Measurements from ENCODE around the gene MZT2A. TPM values are rescaled to one million over a fixed set of nuclear protein-coding genes. Genes with fewer than 3 reads are reported as not detected.
"Not testable (repeated sequence)": the region's sequence is repeated elsewhere in the genome, so short reads cannot be mapped to it uniquely, and the experiment has no call there.

Gene MZT2A
- total RNA-seq, 2 experiments from 2014 or later, result 233 to 253 TPM

GRCh38 chr2:131516011-131516410 is 23.8 kb upstream of the MZT2A start:
- H3K27ac Mint-ChIP-seq, result no peak overlapping the region
- peaks cover 9% of the 10 kb centered on the region for H3K36me3 Mint-ChIP-seq
- H3K9me3 Mint-ChIP-seq, result no peaks in the 10 kb centered on the region
- ATAC-seq (ENCODE audit: low read depth) (no peak), DNase-seq (no peak)
- POLR2A ChIA-PET, result no interaction called here
- no peak overlapping the region for H3K4me3 Mint-ChIP-seq
- no peaks in the 10 kb centered on the region for H3K27me3 Mint-ChIP-seq
- H3K4me1 Mint-ChIP-seq, result peaks cover 12% of the 10 kb centered on the region

- H3K27ac Mint-ChIP-seq; H3K36me3 Mint-ChIP-seq; ATAC-seq (ENCODE audit: low read depth); POLR2A ChIA-PET; DNase-seq; H3K9me3 Mint-ChIP-seq; H3K27me3 Mint-ChIP-seq; H3K4me3 Mint-ChIP-seq: not testable (repeated sequence)
- H3K4me1 Mint-ChIP-seq, result peaks cover 12% of the 10 kb centered on the region
Measured at GRCh38 chr2:131515235-131515634, 23.0 kb upstream of the MZT2A start.

GRCh38 chr2:131514408-131515166 is 22.4 kb upstream of the MZT2A start:
- H3K36me3 Mint-ChIP-seq, result not testable (repeated sequence)

GRCh38 chr2:131511969-131512870 is 20.0 kb upstream of the MZT2A start:
- H3K27ac Mint-ChIP-seq, result peak overlapping the region; percentile 45
- POLR2A ChIA-PET; DNase-seq; H3K4me3 Mint-ChIP-seq; H3K36me3 Mint-ChIP-seq; ATAC-seq (ENCODE audit: low read depth); H3K27me3 Mint-ChIP-seq; H3K9me3 Mint-ChIP-seq: not testable (repeated sequence)
- H3K4me1 Mint-ChIP-seq, result peaks cover 12% of the 10 kb centered on the region

More at GRCh38 chr2:131514408-131515166, 22.4 kb upstream of the MZT2A start:
- H3K27me3 Mint-ChIP-seq; H3K4me3 Mint-ChIP-seq; DNase-seq; ATAC-seq (ENCODE audit: low read depth); POLR2A ChIA-PET; H3K9me3 Mint-ChIP-seq: not testable (repeated sequence)
- H3K27ac Mint-ChIP-seq, result peak overlapping the region; percentile 65
- H3K4me1 Mint-ChIP-seq, result peaks cover 12% of the 10 kb centered on the region

- H3K36me3 Mint-ChIP-seq; POLR2A ChIA-PET; H3K9me3 Mint-ChIP-seq; ATAC-seq (ENCODE audit: low read depth); H3K4me3 Mint-ChIP-seq; DNase-seq; H3K27ac Mint-ChIP-seq; H3K27me3 Mint-ChIP-seq: not testable (repeated sequence)
- peaks cover 12% of the 10 kb centered on the region for H3K4me1 Mint-ChIP-seq
Measured at GRCh38 chr2:131511291-131511968, 19.2 kb upstream of the MZT2A start.

GRCh38 chr2:131509615-131510014 is 17.4 kb upstream of the MZT2A start:
- H3K4me3 Mint-ChIP-seq, result no peak overlapping the region
- H3K4me1 Mint-ChIP-seq, result peaks cover 12% of the 10 kb centered on the region
- H3K27me3 Mint-ChIP-seq, result no peaks in the 10 kb centered on the region
- H3K27ac Mint-ChIP-seq, result no peak overlapping the region
- POLR2A ChIA-PET, result interaction anchor here (0.5 kb wide), 1 partner anchor 36 kb away, joined by 5 read pairs; no protein-coding TSS in a partner anchor
- ATAC-seq (ENCODE audit: low read depth), result no peak
- H3K9me3 Mint-ChIP-seq, result no peaks in the 10 kb centered on the region
- peaks cover 12% of the 10 kb centered on the region for H3K36me3 Mint-ChIP-seq
- no peak for DNase-seq

GRCh38 chr2:131504082-131504750 is 12.0 kb upstream of the MZT2A start:
- peak overlapping the region; percentile 86 for H3K27ac Mint-ChIP-seq
- not testable (repeated sequence) for H3K9me3 Mint-ChIP-seq, H3K27me3 Mint-ChIP-seq, DNase-seq
- POLR2A ChIA-PET, result interaction anchor here (0.6 to 3.9 kb wide), 2 partner anchors 11 to 634 kb away, joined by 3 to 41 read pairs; partner anchors contain the start of gene MZT2A
- peaks cover 11% of the 10 kb centered on the region for H3K4me1 Mint-ChIP-seq
- peak overlapping the region; percentile 71 for H3K4me3 Mint-ChIP-seq
- peak; percentile 99 for ATAC-seq (ENCODE audit: low read depth)
- peaks cover 19% of the 10 kb centered on the region for H3K36me3 Mint-ChIP-seq

- not testable (repeated sequence) for DNase-seq; H3K27me3 Mint-ChIP-seq; H3K4me3 Mint-ChIP-seq; H3K9me3 Mint-ChIP-seq; ATAC-seq (ENCODE audit: low read depth)
- peaks cover 13% of the 10 kb centered on the region for H3K4me1 Mint-ChIP-seq
- H3K36me3 Mint-ChIP-seq, result peaks cover 19% of the 10 kb centered on the region
- peak overlapping the region; percentile 48 for H3K27ac Mint-ChIP-seq
- POLR2A ChIA-PET, result interaction anchor here (0.5 to 3.9 kb wide), 2 partner anchors 11 to 176 kb away, joined by 3 to 41 read pairs; partner anchors contain the start of gene MZT2A
Measured at GRCh38 chr2:131503587-131503986, 11.4 kb upstream of the MZT2A start.

- ATAC-seq (ENCODE audit: low read depth); DNase-seq; H3K27me3 Mint-ChIP-seq; H3K4me3 Mint-ChIP-seq; POLR2A ChIA-PET; H3K9me3 Mint-ChIP-seq: not testable (repeated sequence)
- Mint-ChIP-seq H3K4me1 (peaks cover 28% of the 10 kb centered on the region), H3K27ac (peak overlapping the region; percentile 64), H3K36me3 (peaks cover 12% of the 10 kb centered on the region)
Measured at GRCh38 chr2:131498321-131498973, 6.2 kb upstream of the MZT2A start.

GRCh38 chr2:131495506-131495905 is 3.3 kb upstream of the MZT2A start:
- POLR2A ChIA-PET; DNase-seq; H3K27ac Mint-ChIP-seq; H3K27me3 Mint-ChIP-seq; ATAC-seq (ENCODE audit: low read depth); H3K9me3 Mint-ChIP-seq: not testable (repeated sequence)
- Mint-ChIP-seq H3K4me1 (peaks cover 30% of the 10 kb centered on the region), H3K4me3 (peak overlapping the region; percentile 22), H3K36me3 (peaks cover 16% of the 10 kb centered on the region)

GRCh38 chr2:131493199-131493968 is 1.2 kb upstream of the MZT2A start:
- POLR2A ChIA-PET, result interaction anchor here (1.0 to 3.2 kb wide), 5 partner anchors 10 to 400 kb away, joined by 3 to 41 read pairs (median 6); partner anchors contain the start of gene FAM168B
- Mint-ChIP-seq H3K4me1 (peaks cover 35% of the 10 kb centered on the region), H3K27me3 (no peaks in the 10 kb centered on the region), H3K4me3 (peak overlapping the region; percentile 97), H3K9me3 (no peaks in the 10 kb centered on the region), H3K36me3 (peaks cover 13% of the 10 kb centered on the region), H3K27ac (peak overlapping the region; percentile 99)
- peak; percentile 29 for ATAC-seq (ENCODE audit: low read depth)
- DNase-seq, result no peak

Data from activated naive CD8-positive, alpha-beta T cell treated with anti-CD3 and anti-CD28 coated beads, Interleukin-2, amount 10 ng/mL, durations not matched to agents 7 days and 5 days (primary cell).